Karpas-422 (cell line): ENCODE data around the gene RGPD4. TPM values are rescaled to one million over a fixed set of nuclear protein-coding genes. Genes with fewer than 3 reads are reported as not detected.

Experiments used
- DNase-seq: peaks from one replicate; pipeline ENCODE4 v3.0.0-alpha.2; 2015
- H2AFZ ChIP-seq: fragments of 200-600 bp; sonication (generic); 2 replicates; pipeline ENCODE4 v1.6.1; 2014; ENCODE audit warnings: antibody characterized with exemption, low read length, mixed read lengths
- H3K27ac ChIP-seq: fragments of 200-600 bp; sonication (generic); 2 replicates; pipeline ENCODE4 v1.5.1; 2014; ENCODE audit warnings: mild to moderate bottlenecking, low read length, moderate library complexity
- H3K27me3 ChIP-seq: fragments of 200-600 bp; sonication (generic); 2 replicates; pipeline ENCODE4 v1.6.1; 2014; ENCODE audit warnings: low read length, mixed read lengths
- H3K36me3 ChIP-seq: fragments of 200-600 bp; sonication (generic); 2 replicates; pipeline ENCODE4 v1.6.1; 2014; ENCODE audit warnings: low read length, mixed read lengths; ENCODE audit not compliant: insufficient read depth
- H3K4me1 ChIP-seq: fragments of 200-600 bp; sonication (generic); 2 replicates; pipeline ENCODE4 v1.6.1; 2014; ENCODE audit warnings: mild to moderate bottlenecking, low read length, mixed read lengths
- H3K4me2 ChIP-seq: fragments of 200-600 bp; sonication (generic); 2 replicates; pipeline ENCODE4 v1.6.1; 2014; ENCODE audit warnings: low read length, low read depth, mild to moderate bottlenecking; ENCODE audit not compliant: poor library complexity, severe bottlenecking
- H3K4me3 ChIP-seq: fragments of 200-600 bp; sonication (generic); 2 replicates; pipeline ENCODE4 v1.5.1; 2014; ENCODE audit warnings: mild to moderate bottlenecking, antibody characterized with exemption, low read length, mixed read lengths
- H3K79me2 ChIP-seq: fragments of 200-600 bp; sonication (generic); 2 replicates; pipeline ENCODE4 v1.6.1; 2014; ENCODE audit warnings: mild to moderate bottlenecking, low read length, mixed read lengths
- H3K9ac ChIP-seq: fragments of 200-600 bp; sonication (generic); 2 replicates; pipeline ENCODE4 v1.6.0; 2014; ENCODE audit warnings: low read length
- H3K9me2 ChIP-seq: fragments of 200-600 bp; sonication (generic), shearing (Covaris generic); replicated peaks from 2 replicates; pipeline ENCODE4 v1.6.0; 2014; ENCODE audit warnings: mild to moderate bottlenecking, low read length, moderate library complexity; ENCODE audit not compliant: insufficient read depth
- H3K9me3 ChIP-seq: fragments of 300-700, 200-600 bp; sonication (generic); 2 replicates; pipeline ENCODE4 v1.6.1; 2014; ENCODE audit warnings: low read length, mixed read lengths
- H4K20me1 ChIP-seq: fragments of 200-600 bp; sonication (generic); 2 replicates; pipeline ENCODE4 v1.6.1; 2014; ENCODE audit warnings: mild to moderate bottlenecking, antibody characterized with exemption, low read length, low read depth; ENCODE audit not compliant: insufficient read depth
- small RNA-seq: library from RNA; depleted of rRNA; stranded (forward); fragments of <200 nt; gene quantifications from one replicate; pipeline ENCODE3, GENCODE V24; 2014
- total RNA-seq: library from RNA; depleted of rRNA; stranded (reverse); fragments of >200 nt; shearing (Covaris generic); gene quantifications from 2 replicates; pipeline ENCODE4 v1.2.3, GENCODE V29; 2014; ENCODE audit warnings: low replicate concordance; rRNA removed

Gene RGPD4
- total RNA-seq, 1 experiment from 2014 or later, result not detected

GRCh38 chr2:107932979-107933378, 106.3 kb downstream of the RGPD4 start:
- Histone ChIP-seq H3K9ac (no peak overlapping the region), H3K9me3 (no peaks in the 10 kb centered on the region), H3K4me1 (no peaks in the 10 kb centered on the region), H3K27me3 (no peaks in the 10 kb centered on the region), H3K9me2 (no peaks in the 10 kb centered on the region), H4K20me1 (no peaks in the 10 kb centered on the region), H2AFZ (no peak overlapping the region), H3K4me2 (no peak overlapping the region), H3K4me3 (no peak overlapping the region), H3K79me2 (no peaks in the 10 kb centered on the region), H3K27ac (no peak overlapping the region), H3K36me3 (no peaks in the 10 kb centered on the region)
- DNase-seq, result peak; percentile 48

GRCh38 chr2:107936433-107937359, 110.0 kb downstream of the RGPD4 start:
- Histone ChIP-seq H3K9me3 (no peaks in the 10 kb centered on the region), H3K79me2 (no peaks in the 10 kb centered on the region), H4K20me1 (no peaks in the 10 kb centered on the region), H3K9ac (no peak overlapping the region), H3K4me2 (no peak overlapping the region), H3K4me1 (no peaks in the 10 kb centered on the region), H3K36me3 (no peaks in the 10 kb centered on the region), H3K27ac (no peak overlapping the region), H3K27me3 (no peaks in the 10 kb centered on the region), H3K9me2 (no peaks in the 10 kb centered on the region), H3K4me3 (no peak overlapping the region), H2AFZ (no peak overlapping the region)
- peak; percentile 57 for DNase-seq

Small RNA genes within 50 kb of the gene (small RNA-seq; reads per million reads assigned to genes)
- not detected for gene AC009963.1
- gene AC009963.2, result not detected

Other genes with a start within 250 kb of the RGPD4 start
- not detected in 2 replicates for gene SLC5A7, start 159.6 kb downstream of the RGPD4 start, total RNA-seq